ENCODE measurements around the gene TBX15.

The TBX15 gene

DNA sequence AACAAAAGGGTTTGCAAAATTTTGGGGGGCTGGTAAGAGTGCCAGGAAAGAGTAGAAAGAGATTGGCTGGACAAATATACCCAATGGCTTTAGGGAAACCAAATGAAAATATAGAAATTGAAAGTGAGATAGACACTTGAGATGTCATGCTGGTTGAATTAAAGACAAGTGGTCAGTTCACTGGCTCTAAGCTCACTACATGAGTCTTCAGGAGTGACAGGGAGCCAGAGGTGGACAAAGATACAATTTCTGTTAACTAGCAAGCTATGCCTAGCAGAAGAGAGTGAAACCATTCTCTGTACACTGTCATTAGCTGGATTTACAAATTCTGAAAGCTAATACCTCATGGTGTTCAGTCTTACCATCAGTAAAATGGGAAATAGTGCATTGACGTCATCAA lies 82.5 kb downstream of the TBX15 start:
- H3K27ac ChIP-seq = no peak overlapping the region; the same call in 1 of the 2 replicates
- TF ChIP-seq ZFX (IDR thresholded peaks at IDR 0.05) = no peak
- TF ChIP-seq, protein P1, sequence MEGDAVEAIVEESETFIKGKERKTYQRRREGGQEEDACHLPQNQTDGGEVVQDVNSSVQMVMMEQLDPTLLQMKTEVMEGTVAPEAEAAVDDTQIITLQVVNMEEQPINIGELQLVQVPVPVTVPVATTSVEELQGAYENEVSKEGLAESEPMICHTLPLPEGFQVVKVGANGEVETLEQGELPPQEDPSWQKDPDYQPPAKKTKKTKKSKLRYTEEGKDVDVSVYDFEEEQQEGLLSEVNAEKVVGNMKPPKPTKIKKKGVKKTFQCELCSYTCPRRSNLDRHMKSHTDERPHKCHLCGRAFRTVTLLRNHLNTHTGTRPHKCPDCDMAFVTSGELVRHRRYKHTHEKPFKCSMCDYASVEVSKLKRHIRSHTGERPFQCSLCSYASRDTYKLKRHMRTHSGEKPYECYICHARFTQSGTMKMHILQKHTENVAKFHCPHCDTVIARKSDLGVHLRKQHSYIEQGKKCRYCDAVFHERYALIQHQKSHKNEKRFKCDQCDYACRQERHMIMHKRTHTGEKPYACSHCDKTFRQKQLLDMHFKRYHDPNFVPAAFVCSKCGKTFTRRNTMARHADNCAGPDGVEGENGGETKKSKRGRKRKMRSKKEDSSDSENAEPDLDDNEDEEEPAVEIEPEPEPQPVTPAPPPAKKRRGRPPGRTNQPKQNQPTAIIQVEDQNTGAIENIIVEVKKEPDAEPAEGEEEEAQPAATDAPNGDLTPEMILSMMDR (conservative IDR thresholded peaks at IDR 0.05) = no peak

DNA sequence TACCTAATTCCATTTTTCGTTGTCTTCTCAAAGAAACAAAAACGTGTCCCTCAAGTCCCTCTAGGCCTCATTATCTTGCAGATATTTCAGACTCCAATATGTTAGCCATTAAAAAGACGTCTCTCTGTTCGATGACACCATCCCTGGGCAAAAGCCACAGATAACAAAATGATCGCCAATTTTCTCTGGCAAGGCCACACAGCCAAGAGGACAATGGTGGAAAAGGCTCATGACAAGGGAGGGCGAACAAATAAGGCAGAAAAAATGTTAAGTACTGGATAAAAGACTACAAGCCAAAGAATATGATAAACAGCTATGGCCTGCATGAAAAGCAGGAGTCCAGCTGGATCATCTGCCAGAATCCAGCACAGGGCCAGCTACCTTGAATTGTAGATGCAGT lies 82.9 kb downstream of the TBX15 start:
- TF ChIP-seq ZFX (IDR thresholded peaks at IDR 0.05) = no peak
- TF ChIP-seq, protein P1 (conservative IDR thresholded peaks at IDR 0.05) = no peak
- H3K27ac ChIP-seq = no peak overlapping the region; the same call in 1 of the 2 replicates

DNA sequence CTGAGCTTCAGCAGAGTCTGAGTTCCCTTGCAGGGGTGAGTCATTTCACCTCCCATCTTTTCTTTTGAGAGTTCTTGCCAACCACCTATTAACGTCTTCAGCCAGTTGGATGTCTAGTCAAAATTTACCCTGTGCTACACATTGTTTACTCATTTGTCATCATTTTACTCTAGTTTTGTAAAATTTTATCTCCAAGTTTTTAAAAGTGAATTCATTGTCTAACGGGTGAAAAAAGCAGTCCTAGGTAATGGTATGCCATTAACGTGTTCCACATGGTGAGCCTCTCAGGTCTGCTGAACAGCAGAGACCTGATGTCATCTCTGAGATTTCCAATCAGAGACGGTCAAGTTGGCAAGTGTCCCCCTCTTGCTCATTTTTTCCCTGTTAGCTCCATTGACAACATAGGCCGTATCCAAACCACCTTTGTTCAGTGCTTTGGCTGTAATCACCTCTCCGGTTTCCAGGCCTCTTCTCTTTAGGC lies 85.4 kb downstream of the TBX15 start:
- TF ChIP-seq, protein P1 (conservative IDR thresholded peaks at IDR 0.05) = no peak
- no peak for TF ChIP-seq ZFX (IDR thresholded peaks at IDR 0.05)
- peak overlapping the region; percentile 14; the same call in 1 of the 2 replicates for H3K27ac ChIP-seq

DNA sequence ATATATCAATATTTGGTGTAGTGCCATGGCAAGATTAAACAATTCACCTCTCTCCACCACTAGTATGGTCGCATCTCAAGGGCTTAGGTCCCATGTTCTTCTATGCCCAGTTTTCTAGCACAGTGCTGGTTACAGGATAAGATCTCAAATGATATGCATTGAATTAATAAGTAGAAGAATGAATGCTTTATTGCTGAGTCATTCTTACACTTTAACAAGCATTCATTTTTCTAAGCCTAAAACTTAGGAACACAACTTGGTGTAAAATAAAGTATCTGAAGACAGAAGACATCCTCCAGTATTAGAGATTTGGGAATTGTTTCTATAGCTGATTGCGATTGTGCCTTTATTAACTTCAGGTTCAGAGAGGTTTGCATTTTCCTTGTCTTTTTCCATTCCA lies 85.8 kb downstream of the TBX15 start:
- H3K27ac ChIP-seq = no peak overlapping the region
- TF ChIP-seq ZFX (IDR thresholded peaks at IDR 0.05) = no peak
- TF ChIP-seq, protein P1 (conservative IDR thresholded peaks at IDR 0.05) = no peak

DNA sequence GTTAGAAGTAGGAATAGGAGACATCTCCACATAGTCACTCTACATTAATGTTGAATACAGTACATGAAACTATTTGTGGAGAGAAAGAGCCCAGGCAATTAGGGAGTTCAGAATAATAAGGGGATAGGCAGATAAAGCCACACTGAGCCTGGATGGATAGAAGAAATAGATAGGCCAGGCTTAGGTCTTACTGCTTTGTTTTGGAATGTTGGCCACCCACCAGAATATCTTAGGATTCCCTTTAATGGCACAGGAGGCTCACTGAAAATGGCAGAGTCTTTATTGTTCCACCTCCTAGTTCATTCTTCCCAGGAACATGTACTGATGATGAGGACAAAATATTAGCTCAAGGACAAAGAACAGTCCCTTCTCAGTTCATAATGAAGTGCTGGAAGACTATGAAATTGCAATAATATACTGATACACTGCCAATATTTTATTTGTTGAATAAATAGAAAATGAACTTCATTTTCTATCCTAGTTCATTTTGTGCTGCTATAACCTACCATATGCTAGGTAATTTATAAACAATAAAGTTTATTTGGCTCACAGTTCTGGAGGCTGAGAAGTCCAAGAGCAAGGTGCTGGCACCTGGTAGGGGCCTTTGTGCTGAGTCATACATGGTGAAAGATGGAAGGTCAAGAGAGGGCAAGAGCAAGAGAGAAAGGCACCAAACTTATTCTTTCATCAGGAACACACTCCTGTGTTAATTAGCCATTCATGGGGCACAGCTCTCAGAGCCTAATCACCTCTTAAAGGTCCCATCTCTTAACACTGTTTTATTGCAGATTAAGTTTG lies 87.3 kb downstream of the TBX15 start:
- TF ChIP-seq, protein P1 (conservative IDR thresholded peaks at IDR 0.05) = no peak
- TF ChIP-seq ZFX (IDR thresholded peaks at IDR 0.05) = no peak
- H3K27ac ChIP-seq = peak overlapping the region; percentile 50; the same call in 1 of the 2 replicates

DNA sequence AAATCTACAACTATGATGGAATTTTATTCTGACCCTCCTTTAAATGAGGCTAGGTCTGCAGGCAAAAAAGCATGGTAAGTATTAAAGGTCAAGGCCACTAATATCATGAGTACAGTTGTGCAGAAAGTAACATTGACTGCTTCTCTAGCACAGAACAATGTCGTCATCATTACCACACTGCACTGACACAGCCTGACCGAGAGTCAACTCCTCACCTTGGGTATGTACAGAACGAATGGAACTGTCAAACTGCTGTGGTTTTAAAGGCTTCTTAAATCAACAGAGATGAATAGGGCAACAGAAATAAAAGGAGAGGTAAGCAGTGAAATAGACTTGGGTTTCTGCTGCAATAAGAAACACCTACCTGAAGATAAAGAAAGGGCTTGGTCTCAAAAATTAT lies 88.8 kb downstream of the TBX15 start:
- TF ChIP-seq, protein P1 (conservative IDR thresholded peaks at IDR 0.05) = no peak
- TF ChIP-seq ZFX (IDR thresholded peaks at IDR 0.05) = no peak
- peak overlapping the region; percentile 59; the same call in 1 of the 2 replicates for H3K27ac ChIP-seq

DNA sequence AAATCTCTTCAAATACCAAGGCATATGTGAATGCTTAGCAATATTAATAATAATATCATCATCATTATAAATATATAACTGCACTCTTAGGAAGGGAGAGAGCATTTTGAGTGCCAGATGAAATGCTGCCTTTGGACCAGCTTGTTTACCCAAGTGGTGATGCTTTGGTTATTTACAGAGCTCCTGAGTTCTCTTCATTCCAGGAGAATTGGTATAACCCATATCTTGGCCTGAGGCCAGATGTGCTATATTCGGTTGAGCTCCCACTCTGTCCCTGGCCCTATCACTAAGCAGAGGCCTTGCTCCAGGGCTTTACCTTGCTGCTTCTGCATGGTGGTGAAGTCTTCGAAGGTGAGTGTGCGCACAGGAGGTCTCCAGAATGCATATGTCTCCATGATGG lies 89.4 kb downstream of the TBX15 start:
- no peak for TF ChIP-seq ZFX (IDR thresholded peaks at IDR 0.05)
- TF ChIP-seq, protein P1 (conservative IDR thresholded peaks at IDR 0.05) = no peak

More for the DNA sequence above, 89.4 kb downstream of the TBX15 start:
- H3K27ac ChIP-seq = peak overlapping the region; percentile 59
